ENCODE results near the gene ITPR2.
A peak's percentile ranks its signal among the peaks of the same experiment; 100 is the strongest.
"Not testable (repeated sequence)": the region's sequence is repeated elsewhere in the genome, so short reads cannot be mapped to it uniquely, and the experiment has no call there.

The ITPR2 gene

DNA sequence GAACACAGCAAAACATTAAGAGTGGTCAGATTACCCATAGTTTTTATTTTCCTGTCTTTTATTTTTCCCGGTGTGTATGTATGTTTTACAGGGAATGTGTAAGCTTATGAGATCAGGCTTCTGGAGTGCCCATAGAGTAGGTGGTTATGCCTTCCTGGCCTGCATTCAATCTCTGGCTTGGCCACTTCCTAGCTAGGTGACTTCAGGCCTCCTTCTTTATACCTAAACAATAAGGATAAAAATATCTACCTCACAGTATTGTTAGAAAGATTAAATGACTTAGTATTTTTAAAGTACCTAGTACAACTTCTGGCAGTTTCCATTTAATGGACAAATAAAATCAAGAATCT, 42.4 kb downstream of the ITPR2 start:
- H3K9me3 Mint-ChIP-seq: no peaks in the 10 kb centered on the region
- no peaks in the 10 kb centered on the region for H3K27me3 Mint-ChIP-seq
- no peak overlapping the region for H3K4me3 Mint-ChIP-seq
- H3K4me1 Mint-ChIP-seq: peaks cover 32% of the 10 kb centered on the region
- H3K27ac Mint-ChIP-seq: no peak overlapping the region
- H3K36me3 Mint-ChIP-seq: peaks cover 27% of the 10 kb centered on the region

DNA sequence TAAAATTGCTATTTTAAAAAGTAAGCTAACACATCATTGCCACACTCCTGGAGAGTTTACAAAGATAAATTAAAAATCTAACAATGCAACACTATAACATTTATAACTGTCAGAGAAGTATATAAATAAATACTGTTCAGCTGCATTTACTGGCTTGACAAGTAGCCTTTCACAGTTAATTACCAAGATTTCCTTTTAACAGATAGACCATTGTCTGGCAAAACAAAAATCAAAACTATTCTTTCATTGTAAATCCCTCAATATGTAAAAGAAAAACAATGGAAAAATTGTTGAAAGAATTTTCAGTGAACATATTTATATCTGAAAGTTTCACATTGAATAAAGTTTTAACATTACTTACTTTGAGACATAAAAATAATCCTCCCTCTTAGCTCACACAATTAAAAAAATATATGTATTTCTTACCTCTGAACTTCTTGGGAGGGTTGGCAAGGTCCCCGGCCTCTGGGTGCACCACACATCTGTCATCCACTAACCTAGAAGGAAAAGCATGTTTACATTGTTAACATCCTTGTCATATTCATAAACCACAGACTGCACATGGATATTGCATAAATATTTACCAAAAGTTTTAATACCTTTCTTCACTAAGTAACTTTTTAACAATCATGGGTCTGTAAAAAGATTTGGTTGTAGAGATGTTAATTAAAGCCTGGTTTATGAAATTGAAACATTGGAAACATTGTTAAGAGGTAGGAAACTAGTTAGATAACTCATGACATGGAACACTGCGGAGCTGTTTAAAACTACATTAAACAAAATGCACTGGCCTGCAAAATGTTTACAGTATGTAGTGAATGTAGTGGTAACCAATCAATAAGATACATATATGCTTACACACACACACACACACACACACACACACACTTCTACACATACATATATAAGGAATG, 43.0 kb downstream of the ITPR2 start:
- no peak overlapping the region for H3K27ac Mint-ChIP-seq
- peaks cover 30% of the 10 kb centered on the region for H3K4me1 Mint-ChIP-seq
- no peaks in the 10 kb centered on the region for H3K9me3 Mint-ChIP-seq
- H3K27me3 Mint-ChIP-seq: no peaks in the 10 kb centered on the region
- no peak overlapping the region for H3K4me3 Mint-ChIP-seq
- H3K36me3 Mint-ChIP-seq: peaks cover 27% of the 10 kb centered on the region

DNA sequence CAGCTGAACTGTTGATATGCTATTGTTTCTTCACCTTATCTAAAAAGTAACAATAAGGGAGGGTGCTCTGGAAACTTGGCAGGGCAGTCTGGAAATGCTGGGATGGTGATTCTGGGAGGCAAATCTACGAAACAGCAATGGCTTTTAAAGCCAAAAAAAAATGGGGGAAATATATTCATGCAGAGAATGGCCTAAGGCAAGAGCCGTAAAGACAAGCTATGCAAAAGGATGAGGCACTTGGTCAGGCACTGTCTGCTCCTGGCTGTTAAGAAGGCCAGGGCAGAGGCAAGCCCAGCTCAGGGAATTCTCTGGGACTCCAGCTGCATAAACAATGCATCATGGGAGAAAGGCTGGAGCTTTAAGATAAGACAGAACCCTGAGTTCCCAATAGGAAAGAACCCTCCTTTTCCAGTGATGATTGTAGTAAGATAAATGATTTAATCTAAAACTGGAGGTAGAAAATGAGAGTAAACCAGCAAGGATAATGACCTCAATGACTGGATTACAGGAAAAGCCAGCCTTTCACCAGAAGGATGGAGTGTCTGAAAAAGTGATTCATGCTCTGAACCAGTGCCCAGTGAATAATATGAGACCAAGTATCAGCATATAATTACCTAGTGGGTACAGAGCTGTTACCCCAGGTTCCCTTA, 46.0 kb downstream of the ITPR2 start:
- Mint-ChIP-seq H3K36me3 (peaks cover 31% of the 10 kb centered on the region), H3K4me3 (no peak overlapping the region), H3K9me3 (no peaks in the 10 kb centered on the region), H3K27ac (peak overlapping the region; percentile 46), H3K4me1 (peaks cover 13% of the 10 kb centered on the region), H3K27me3 (no peaks in the 10 kb centered on the region)

- Mint-ChIP-seq H3K27me3 (no peaks in the 10 kb centered on the region), H3K9me3 (no peaks in the 10 kb centered on the region), H3K36me3 (peaks cover 31% of the 10 kb centered on the region), H3K27ac (peak overlapping the region; percentile 46), H3K4me3 (no peak overlapping the region), H3K4me1 (peaks cover 9% of the 10 kb centered on the region)
Observed at GRCh38 chr12:26786491-26786864, 46.5 kb downstream of the ITPR2 start.

GRCh38 chr12:26783816-26784379, 49.1 kb downstream of the ITPR2 start:
- H3K27me3 Mint-ChIP-seq, H3K4me1 Mint-ChIP-seq, H3K9me3 Mint-ChIP-seq, H3K27ac Mint-ChIP-seq, H3K4me3 Mint-ChIP-seq: not testable (repeated sequence)
- peaks cover 42% of the 10 kb centered on the region for H3K36me3 Mint-ChIP-seq

DNA sequence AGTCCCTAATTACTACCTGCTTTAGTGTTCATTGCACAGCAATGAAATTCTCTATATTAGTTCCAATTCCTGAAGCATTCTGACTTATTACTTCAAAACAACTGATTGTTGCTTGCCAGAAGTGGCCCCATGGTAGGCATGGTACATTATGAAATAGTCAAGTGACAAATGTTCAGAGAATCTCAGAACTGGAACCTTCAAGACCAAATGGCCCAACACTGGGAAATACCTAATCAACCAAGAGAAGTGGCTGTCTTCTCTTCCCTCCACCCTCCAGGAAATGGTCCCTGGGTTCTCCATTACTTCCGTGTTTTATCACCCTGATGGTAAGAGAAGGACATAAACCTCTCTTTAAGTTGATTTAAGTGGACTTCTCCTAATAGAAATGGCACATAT, 49.9 kb downstream of the ITPR2 start:
- no peak overlapping the region for H3K27ac Mint-ChIP-seq
- H3K27me3 Mint-ChIP-seq: no peaks in the 10 kb centered on the region
- no peaks in the 10 kb centered on the region for H3K9me3 Mint-ChIP-seq
- peaks cover 38% of the 10 kb centered on the region for H3K36me3 Mint-ChIP-seq
- no peaks in the 10 kb centered on the region for H3K4me1 Mint-ChIP-seq
- H3K4me3 Mint-ChIP-seq: no peak overlapping the region

GRCh38 chr12:26782372-26783130, 50.4 kb downstream of the ITPR2 start:
- no peak overlapping the region for H3K27ac Mint-ChIP-seq
- H3K36me3 Mint-ChIP-seq: peaks cover 37% of the 10 kb centered on the region
- H3K4me3 Mint-ChIP-seq: no peak overlapping the region
- no peaks in the 10 kb centered on the region for H3K27me3 Mint-ChIP-seq
- no peaks in the 10 kb centered on the region for H3K4me1 Mint-ChIP-seq
- H3K9me3 Mint-ChIP-seq: no peaks in the 10 kb centered on the region

- H3K9me3 Mint-ChIP-seq: peaks cover 14% of the 10 kb centered on the region
- H3K27me3 Mint-ChIP-seq, H3K4me1 Mint-ChIP-seq, H3K4me3 Mint-ChIP-seq, H3K27ac Mint-ChIP-seq: not testable (repeated sequence)
- H3K36me3 Mint-ChIP-seq: peaks cover 38% of the 10 kb centered on the region
Observed at GRCh38 chr12:26780656-26781055, 52.3 kb downstream of the ITPR2 start.

GRCh38 chr12:26778173-26778775, 54.7 kb downstream of the ITPR2 start:
- not testable (repeated sequence) for H3K27ac Mint-ChIP-seq, H3K4me3 Mint-ChIP-seq, H3K4me1 Mint-ChIP-seq, H3K27me3 Mint-ChIP-seq
- H3K36me3 Mint-ChIP-seq: peaks cover 44% of the 10 kb centered on the region
- peaks cover 14% of the 10 kb centered on the region for H3K9me3 Mint-ChIP-seq

GRCh38 chr12:26777236-26777635, 55.8 kb downstream of the ITPR2 start:
- Mint-ChIP-seq H3K36me3 (peaks cover 45% of the 10 kb centered on the region), H3K4me3 (no peak overlapping the region), H3K27me3 (no peaks in the 10 kb centered on the region), H3K4me1 (peaks cover 9% of the 10 kb centered on the region), H3K9me3 (peaks cover 14% of the 10 kb centered on the region), H3K27ac (no peak overlapping the region)

GRCh38 chr12:26775991-26776390, 57.0 kb downstream of the ITPR2 start:
- not testable (repeated sequence) for H3K4me1 Mint-ChIP-seq, H3K4me3 Mint-ChIP-seq, H3K27ac Mint-ChIP-seq, H3K27me3 Mint-ChIP-seq
- peaks cover 14% of the 10 kb centered on the region for H3K9me3 Mint-ChIP-seq
- H3K36me3 Mint-ChIP-seq: peaks cover 41% of the 10 kb centered on the region

- H3K36me3 Mint-ChIP-seq: peaks cover 32% of the 10 kb centered on the region
- no peak overlapping the region for H3K27ac Mint-ChIP-seq
- no peaks in the 10 kb centered on the region for H3K27me3 Mint-ChIP-seq
- peaks cover 27% of the 10 kb centered on the region for H3K4me1 Mint-ChIP-seq
- H3K9me3 Mint-ChIP-seq: peaks cover 14% of the 10 kb centered on the region
- no peak overlapping the region for H3K4me3 Mint-ChIP-seq
Observed at GRCh38 chr12:26773313-26774104, 59.5 kb downstream of the ITPR2 start.

DNA sequence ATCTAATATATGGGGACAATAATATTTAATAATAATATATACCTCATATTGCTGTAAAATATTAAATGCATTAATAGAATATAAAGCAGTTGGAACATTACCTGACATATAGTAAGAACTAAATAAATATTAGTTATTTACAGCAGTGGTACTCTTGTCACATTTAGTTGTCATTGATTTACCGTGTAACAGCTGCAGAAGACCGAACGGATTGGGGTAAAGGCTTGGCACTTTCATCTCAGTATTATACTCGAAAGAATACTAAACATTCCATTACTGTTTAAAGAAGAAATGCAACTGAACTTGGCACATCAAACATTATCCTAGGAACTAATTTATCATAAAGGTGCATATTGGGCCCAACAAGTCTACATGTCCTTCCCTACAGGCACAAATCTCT, 61.1 kb downstream of the ITPR2 start:
- peaks cover 29% of the 10 kb centered on the region for H3K36me3 Mint-ChIP-seq
- H3K4me1 Mint-ChIP-seq: peaks cover 27% of the 10 kb centered on the region
- H3K4me3 Mint-ChIP-seq: no peak overlapping the region
- no peak overlapping the region for H3K27ac Mint-ChIP-seq
- H3K9me3 Mint-ChIP-seq: peaks cover 9% of the 10 kb centered on the region
- H3K27me3 Mint-ChIP-seq: no peaks in the 10 kb centered on the region

- H3K27ac Mint-ChIP-seq: no peak overlapping the region
- no peaks in the 10 kb centered on the region for H3K9me3 Mint-ChIP-seq
- H3K4me3 Mint-ChIP-seq: no peak overlapping the region
Observed at GRCh38 chr12:26770239-26771070, 62.5 kb downstream of the ITPR2 start.

More at GRCh38 chr12:26770239-26771070, 62.5 kb downstream of the ITPR2 start:
- Mint-ChIP-seq H3K36me3 (peaks cover 33% of the 10 kb centered on the region), H3K4me1 (peaks cover 27% of the 10 kb centered on the region), H3K27me3 (no peaks in the 10 kb centered on the region)

Data from activated naive CD4-positive, alpha-beta T cell treated with anti-CD3 and anti-CD28 coated beads, Interleukin-2, amount 50 U/mL, for 24 hours (primary cell).